Adrenal gland (tissue), 12 donors: ENCODE results near the gene PRKN. TPM values are rescaled to one million over a fixed set of nuclear protein-coding genes. Genes with fewer than 3 reads are reported as not detected.

ENCODE experiments used
- DNase-seq, 7 donors: peaks; one replicate each; pipeline ENCODE4 v3.0.0-alpha.2; 2019 to 2020
- H3K27ac ChIP-seq, 5 donors: fragments of 200-600 bp; sonication (generic) in 4 of 5; 1 replicate in 3 of 5; 2 replicates in 2 of 5; pipeline versions ENCODE4 v1.5.1 to v1.8.0; 2016 to 2020; ENCODE audit warnings: mild to moderate bottlenecking in 1 of 5
- H3K27me3 ChIP-seq: fragments of 200-600 bp; 2 replicates; pipeline ENCODE4 v1.8.0; 2021
- H3K36me3 ChIP-seq, 2 donors: fragments of 200-600 bp; replicated peaks in 1 of 2; 1 replicate in 1 of 2; 2 replicates in 1 of 2; pipeline versions ENCODE4 v1.5.1 to v1.8.0; 2018 to 2022
- H3K4me1 ChIP-seq, 2 donors: fragments of 200-600 bp; replicated peaks in 1 of 2; 1 replicate in 1 of 2; 2 replicates in 1 of 2; pipeline versions ENCODE4 v1.5.1 to v1.8.0; 2018 to 2021
- H3K4me3 ChIP-seq, 4 donors: fragments of 200-600 bp; sonication (generic) in 3 of 4; one replicate each; pipeline ENCODE4 v1.5.1; 2016 to 2018
- H3K9me3 ChIP-seq, 3 donors: fragments of 200-600 bp; sonication (generic) in 1 of 3; replicated peaks in 1 of 3; 1 replicate in 2 of 3; 2 replicates in 1 of 3; pipeline versions ENCODE4 v1.5.1 to v1.8.0; 2016 to 2021
- CTCF ChIP-seq, 6 experiments: fragments of 450-650 bp in 4 of 6; fragments of 200-600 bp in 2 of 6; sonication (generic) in 1 of 6; IDR thresholded peaks; 1 replicate in 5 of 6; 2 replicates in 1 of 6; pipeline versions ENCODE4 v1.5.1 to v1.8.0; 2016 to 2021; ENCODE audit warnings: antibody characterized with exemption in 6 of 6, mild to moderate bottlenecking in 2 of 6, moderate library complexity in 1 of 6
- POLR2A ChIP-seq, 2 donors: fragments of 450-650 bp; IDR thresholded peaks; one replicate each; pipeline ENCODE4 v1.6.1; 2017; ENCODE audit warnings: antibody characterized with exemption in 2 of 2, mild to moderate bottlenecking in 2 of 2, moderate library complexity in 1 of 2
- WGBS, 4 donors: extraction: QIAGEN DNeasy Blood & Tissue Kit in 2 of 4; methylation state at CpG; one replicate each; pipeline versions ENCODE4 v1.1.5 to v1.1.7; 2013 to 2017; 5-methylcytosine and 5-hydroxymethylcytosine counted together
- intact Hi-C, 2 donors: fragments of 100-400 bp; cut with DNase I; formaldehyde crosslinking; loops; one replicate each; pipeline versions ENCODE4 v1.14.1 to v1.15.0; 2022 to 2023
- polyA plus RNA-seq, 3 donors: library from polyadenylated mRNA; stranded (reverse); fragments of 200-250 nt in 2 of 3; fragments of 350-450 nt in 1 of 3; fragmentation: Illumina TruSeq in 1 of 3; extraction: RNeasy Lipid Tissue Mini Kit (QIAGEN cat#74804) in 1 of 3; gene quantifications; one replicate each; pipeline ENCODE4 v1.2.3, GENCODE V29; 2013 to 2014
- total RNA-seq, 9 donors: library from RNA; depleted of rRNA in 4 of 9; stranded (reverse); fragments of >200 nt in 4 of 9; fragments of 120-200 nt in 1 of 9; fragmentation: NEBNext Ultra II Directional in 1 of 9; extraction: Animal tissue kit (Norgen Biotek cat#: 25700) in 1 of 9; gene quantifications; one replicate each; pipeline versions ENCODE4 v1.1.0 to v1.2.4, GENCODE V29; 2013 to 2023
- donor health status: healthy with polysubstance abuse.
- donor health status: Bipolar disorder and iron deficiency.
- donor health status: DM: yes; HTN: yes; CAD: no.
- donor health status: DM: no; HTN: no; CAD: no.
- donor health status: DM: no; HTN: no; CAD: no.
- donor health status: DM: yes; HTN: yes; CAD: no.

PRKN gene
- total and polyA plus RNA-seq, 12 donors, result 1.9 to 159 (median 13.3) TPM

GRCh38 chr6:161798844-161799394 lies 928.6 kb downstream of the PRKN start:
- Histone ChIP-seq H3K4me1 (no peaks in the 10 kb centered on the region), H3K4me3 (no peak overlapping the region), H3K9me3 (no peaks in the 10 kb centered on the region), H3K27ac (no peak overlapping the region), H3K27me3 (no peaks in the 10 kb centered on the region), H3K36me3 (no peaks in the 10 kb centered on the region)
- intact Hi-C loops, result no loop called here
- WGBS, 4 donors, result 74 to 79% (median 76%) methylated on average over 7 of the region's 7 CpGs
- DNase-seq, result no peak
- TF ChIP-seq CTCF (IDR thresholded peaks at IDR 0.05), result no peak
- TF ChIP-seq POLR2A (IDR thresholded peaks at IDR 0.05), result no peak

GRCh38 chr6:161796681-161797080 lies 930.9 kb downstream of the PRKN start:
- H3K4me1 ChIP-seq, result no peaks in the 10 kb centered on the region
- DNase-seq, result no peak
- H3K9me3 ChIP-seq, result no peaks in the 10 kb centered on the region
- TF ChIP-seq CTCF (IDR thresholded peaks at IDR 0.05) (no peak), POLR2A (IDR thresholded peaks at IDR 0.05) (no peak)
- intact Hi-C loops, result no loop called here
- no peaks in the 10 kb centered on the region for H3K36me3 ChIP-seq
- no peak overlapping the region for H3K27ac ChIP-seq
- no peak overlapping the region for H3K4me3 ChIP-seq
- no peaks in the 10 kb centered on the region for H3K27me3 ChIP-seq
- WGBS, 4 donors, result 46 to 64% (median 62%) methylated on average over 1 of the region's 1 CpG

- Histone ChIP-seq H3K27ac (no peak overlapping the region), H3K4me1 (no peaks in the 10 kb centered on the region), H3K4me3 (no peak overlapping the region), H3K9me3 (no peaks in the 10 kb centered on the region), H3K36me3 (no peaks in the 10 kb centered on the region), H3K27me3 (no peaks in the 10 kb centered on the region)
- TF ChIP-seq CTCF (IDR thresholded peaks at IDR 0.05) (no peak), POLR2A (IDR thresholded peaks at IDR 0.05) (no peak)
- no peak for DNase-seq
- WGBS, 4 donors, result 75 to 82% (median 79%) methylated on average over 8 of the region's 8 CpGs
- intact Hi-C loops, result no loop called here
These were observed 934.6 kb downstream of the PRKN start for GRCh38 chr6:161792851-161793493.

- TF ChIP-seq POLR2A (IDR thresholded peaks at IDR 0.05) (no peak), CTCF (IDR thresholded peaks at IDR 0.05) (no peak)
- no peak overlapping the region for H3K27ac ChIP-seq
- intact Hi-C loops, result no loop called here
- no peaks in the 10 kb centered on the region for H3K36me3 ChIP-seq
- WGBS, 4 donors, result 84 to 92% (median 87%) methylated on average over 4 of the region's 4 CpGs
- H3K4me1 ChIP-seq, result no peaks in the 10 kb centered on the region
- H3K4me3 ChIP-seq, result no peak overlapping the region
- no peaks in the 10 kb centered on the region for H3K27me3 ChIP-seq
- no peaks in the 10 kb centered on the region for H3K9me3 ChIP-seq
- DNase-seq, result no peak
These were observed 939.0 kb downstream of the PRKN start for GRCh38 chr6:161788531-161788930.
